CD4-positive, alpha-beta T cell treated with Interferon gamma for 1 hour (primary cell): ENCODE measurements around the gene C1QTNF8.

ENCODE experiments used
- DNase-seq: peaks from one replicate; pipeline ENCODE4 v3.0.0-alpha.2; 2020

C1QTNF8 gene

GRCh38 chr16:1039762-1040161 is 56.3 kb downstream of the C1QTNF8 start:
- no peak for DNase-seq

GRCh38 chr16:1038932-1039331 is 57.1 kb downstream of the C1QTNF8 start:
- DNase-seq = no peak
